GM12891 (cell line): ENCODE data around the gene PRDX5.

Experiments
- POLR2A ChIP-seq: IDR thresholded peaks from 2 replicates; pipeline ENCODE4 v1.6.1; 2011; ENCODE audit warnings: low read depth, low read length, control low read depth
- POLR2AphosphoS5 ChIP-seq: IDR thresholded peaks from 2 replicates; pipeline ENCODE4 v1.6.1; 2011; ENCODE audit warnings: low read depth, low read length, control low read depth
- TAF1 ChIP-seq: IDR thresholded peaks from 2 replicates; pipeline ENCODE4 v1.6.1; 2011; ENCODE audit warnings: low read depth, low read length, control low read depth

- TF ChIP-seq POLR2A (no peak), POLR2AphosphoS5 (no peak), TAF1 (no peak)
Observed at GRCh38 chr11:64337538-64338249, 19.8 kb downstream of the PRDX5 start.
